ENCODE results near the gene SPTLC1. TPM values are rescaled to one million over a fixed set of nuclear protein-coding genes. Genes with fewer than 3 reads are reported as not detected.

SPTLC1 gene
- total RNA-seq, 1 experiment from 2014 or later = 47.3 TPM

DNA sequence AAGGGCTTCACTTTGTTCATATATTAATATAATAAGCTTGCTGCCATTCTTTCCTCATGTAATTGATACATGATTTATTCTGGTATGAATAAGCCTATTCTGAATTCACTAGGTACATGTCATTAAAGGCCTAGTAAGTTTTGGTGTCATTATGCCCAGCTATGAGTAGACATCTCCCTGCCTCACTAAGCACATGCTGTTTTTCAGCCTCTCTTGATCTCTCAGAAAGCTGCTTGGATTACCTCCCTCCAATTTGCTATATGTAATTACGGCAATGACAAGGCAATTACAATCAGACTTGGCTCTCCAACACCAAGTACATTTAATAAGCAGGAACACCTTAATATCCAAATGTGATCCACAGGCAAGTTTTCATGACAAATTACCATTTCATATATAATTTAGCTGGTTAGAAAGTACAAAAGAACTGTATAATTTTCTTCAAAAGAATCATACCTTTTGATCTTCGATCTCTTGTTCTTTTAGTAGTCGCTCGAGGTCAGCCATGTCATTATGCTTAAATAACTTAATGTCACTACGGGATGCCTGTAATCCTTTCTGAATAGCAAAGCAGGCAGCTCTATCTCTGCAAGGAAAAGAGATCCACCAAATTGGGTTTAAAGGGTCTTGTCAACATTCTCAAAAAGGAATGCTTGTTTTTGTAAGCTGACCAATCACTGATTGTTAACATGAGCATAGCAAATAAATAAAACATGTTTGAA lies 56.3 kb downstream of the SPTLC1 start:
- H3K79me2 ChIP-seq (ENCODE audit: low read length) = peaks cover 35% of the 10 kb centered on the region
- no peak overlapping the region for H3K4me3 ChIP-seq (ENCODE audit: low read length)
- no peak for DNase-seq
- no peak overlapping the region for H3K27ac ChIP-seq (ENCODE audit: low read length)
- no peaks in the 10 kb centered on the region for H3K9me2 ChIP-seq (replicated peaks; ENCODE audit: insufficient read depth, low read length)
- H3K4me2 ChIP-seq (ENCODE audit: low read depth, low read length, poor library complexity, severe bottlenecking) = no peak overlapping the region
- no peak overlapping the region for H2AFZ ChIP-seq (ENCODE audit: low read length)
- H3K4me1 ChIP-seq (ENCODE audit: low read length) = peaks cover 18% of the 10 kb centered on the region
- H3K9ac ChIP-seq (ENCODE audit: low read length) = no peak overlapping the region
- no peaks in the 10 kb centered on the region for H4K20me1 ChIP-seq (ENCODE audit: insufficient read depth, low read depth, low read length)
- H3K36me3 ChIP-seq (ENCODE audit: insufficient read depth, low read length) = peaks cover 38% of the 10 kb centered on the region
- peaks cover 21% of the 10 kb centered on the region for H3K9me3 ChIP-seq (ENCODE audit: low read length)
- no peaks in the 10 kb centered on the region for H3K27me3 ChIP-seq (ENCODE audit: low read length)

DNA sequence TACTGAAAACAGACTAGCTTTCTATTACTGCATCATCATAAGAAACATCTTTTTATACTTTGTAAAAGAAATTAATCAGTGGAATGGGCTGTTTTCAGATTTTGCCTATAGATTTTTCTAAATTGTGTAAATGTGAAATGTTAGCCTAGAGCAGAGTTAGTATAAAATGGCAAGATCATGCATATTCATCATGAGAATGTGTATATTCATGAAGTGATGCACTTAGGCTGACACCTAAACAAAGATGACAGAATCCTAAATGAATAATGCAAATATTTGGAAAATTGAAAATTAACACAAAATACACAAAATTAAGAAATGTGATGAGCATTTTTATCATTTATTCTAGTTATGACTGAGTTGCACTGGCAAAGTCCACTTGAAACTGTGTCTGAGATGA lies 57.2 kb downstream of the SPTLC1 start:
- no peak overlapping the region for H3K27ac ChIP-seq (ENCODE audit: low read length)
- no peak overlapping the region for H3K4me3 ChIP-seq (ENCODE audit: low read length)
- H3K79me2 ChIP-seq (ENCODE audit: low read length) = peaks cover 32% of the 10 kb centered on the region
- peaks cover 37% of the 10 kb centered on the region for H3K36me3 ChIP-seq (ENCODE audit: insufficient read depth, low read length)
- H3K9ac ChIP-seq (ENCODE audit: low read length) = no peak overlapping the region
- H3K27me3 ChIP-seq (ENCODE audit: low read length) = no peaks in the 10 kb centered on the region
- no peak overlapping the region for H2AFZ ChIP-seq (ENCODE audit: low read length)
- H3K4me2 ChIP-seq (ENCODE audit: low read depth, low read length, poor library complexity, severe bottlenecking) = no peak overlapping the region
- peaks cover 18% of the 10 kb centered on the region for H3K4me1 ChIP-seq (ENCODE audit: low read length)
- no peaks in the 10 kb centered on the region for H3K9me2 ChIP-seq (replicated peaks; ENCODE audit: insufficient read depth, low read length)
- H4K20me1 ChIP-seq (ENCODE audit: insufficient read depth, low read depth, low read length) = no peaks in the 10 kb centered on the region
- H3K9me3 ChIP-seq (ENCODE audit: low read length) = peaks cover 13% of the 10 kb centered on the region
- no peak for DNase-seq

DNA sequence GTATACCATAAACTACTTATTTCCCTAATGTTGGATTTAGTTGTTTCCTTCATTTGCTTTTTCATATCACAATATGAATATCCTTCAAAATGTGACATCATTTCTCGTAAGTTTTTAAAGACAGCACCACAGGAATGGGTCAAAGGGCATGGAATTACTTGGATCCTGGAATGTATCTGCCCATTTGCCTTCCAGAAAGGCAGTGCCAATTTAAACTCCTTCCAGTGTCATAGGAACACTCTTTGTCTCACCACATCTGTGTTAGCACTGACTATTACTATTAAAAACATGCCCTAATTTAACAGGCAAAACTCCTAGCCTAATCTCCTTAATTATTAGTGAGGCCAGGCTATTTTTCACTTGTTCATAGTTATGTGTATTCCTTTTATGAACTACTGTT lies 58.0 kb downstream of the SPTLC1 start:
- no peak overlapping the region for H3K27ac ChIP-seq (ENCODE audit: low read length)
- DNase-seq = no peak

DNA sequence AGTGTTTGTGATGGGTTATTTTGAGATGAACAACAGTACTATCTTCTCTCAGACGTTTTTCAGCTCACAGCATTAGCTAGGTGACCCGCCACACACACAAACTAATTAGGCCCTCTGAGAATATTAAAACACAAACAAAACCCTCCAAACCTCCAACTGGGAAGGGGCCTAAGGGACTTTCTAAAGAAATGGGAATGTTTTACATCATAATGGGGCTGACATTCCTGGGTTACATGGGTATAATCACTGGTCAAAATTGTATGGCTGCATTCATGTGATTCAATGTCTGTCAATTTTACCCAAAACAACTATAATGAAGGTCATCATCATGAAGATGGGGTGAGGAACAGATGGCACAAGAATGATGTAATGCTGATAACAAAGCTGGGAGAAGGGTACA lies 59.6 kb downstream of the SPTLC1 start:
- no peak overlapping the region for H3K27ac ChIP-seq (ENCODE audit: low read length)
- DNase-seq = no peak
- peaks cover 20% of the 10 kb centered on the region for H3K36me3 ChIP-seq (ENCODE audit: insufficient read depth, low read length)
- H3K27me3 ChIP-seq (ENCODE audit: low read length) = no peaks in the 10 kb centered on the region
- no peak overlapping the region for H3K4me3 ChIP-seq (ENCODE audit: low read length)
- no peak overlapping the region for H2AFZ ChIP-seq (ENCODE audit: low read length)
- peaks cover 18% of the 10 kb centered on the region for H3K4me1 ChIP-seq (ENCODE audit: low read length)
- no peaks in the 10 kb centered on the region for H3K9me3 ChIP-seq (ENCODE audit: low read length)
- H3K9ac ChIP-seq (ENCODE audit: low read length) = no peak overlapping the region
- H4K20me1 ChIP-seq (ENCODE audit: insufficient read depth, low read depth, low read length) = no peaks in the 10 kb centered on the region
- peaks cover 18% of the 10 kb centered on the region; the same call in 1 of the 2 replicates for H3K79me2 ChIP-seq (ENCODE audit: low read length)
- no peak overlapping the region for H3K4me2 ChIP-seq (ENCODE audit: low read depth, low read length, poor library complexity, severe bottlenecking)
- 0 out of 2 replicates have a peak, but pooled peaks cover 3% of the 10 kb centered on the region for H3K9me2 ChIP-seq (replicated peaks; ENCODE audit: insufficient read depth, low read length)

More for the DNA sequence above, 58.0 kb downstream of the SPTLC1 start:
- Histone ChIP-seq H3K9me3 (ENCODE audit: low read length) (peaks cover 7% of the 10 kb centered on the region), H3K79me2 (ENCODE audit: low read length) (peaks cover 28% of the 10 kb centered on the region), H3K9me2 (replicated peaks; ENCODE audit: insufficient read depth, low read length) (no peaks in the 10 kb centered on the region), H3K4me2 (ENCODE audit: low read depth, low read length, poor library complexity, severe bottlenecking) (peak overlapping the region; percentile 44), H3K4me1 (ENCODE audit: low read length) (peaks cover 18% of the 10 kb centered on the region), H3K36me3 (ENCODE audit: insufficient read depth, low read length) (peaks cover 29% of the 10 kb centered on the region), H3K27me3 (ENCODE audit: low read length) (no peaks in the 10 kb centered on the region), H2AFZ (ENCODE audit: low read length) (no peak overlapping the region), H4K20me1 (ENCODE audit: insufficient read depth, low read depth, low read length) (no peaks in the 10 kb centered on the region), H3K4me3 (ENCODE audit: low read length) (no peak overlapping the region), H3K9ac (ENCODE audit: low read length) (no peak overlapping the region)

DNA sequence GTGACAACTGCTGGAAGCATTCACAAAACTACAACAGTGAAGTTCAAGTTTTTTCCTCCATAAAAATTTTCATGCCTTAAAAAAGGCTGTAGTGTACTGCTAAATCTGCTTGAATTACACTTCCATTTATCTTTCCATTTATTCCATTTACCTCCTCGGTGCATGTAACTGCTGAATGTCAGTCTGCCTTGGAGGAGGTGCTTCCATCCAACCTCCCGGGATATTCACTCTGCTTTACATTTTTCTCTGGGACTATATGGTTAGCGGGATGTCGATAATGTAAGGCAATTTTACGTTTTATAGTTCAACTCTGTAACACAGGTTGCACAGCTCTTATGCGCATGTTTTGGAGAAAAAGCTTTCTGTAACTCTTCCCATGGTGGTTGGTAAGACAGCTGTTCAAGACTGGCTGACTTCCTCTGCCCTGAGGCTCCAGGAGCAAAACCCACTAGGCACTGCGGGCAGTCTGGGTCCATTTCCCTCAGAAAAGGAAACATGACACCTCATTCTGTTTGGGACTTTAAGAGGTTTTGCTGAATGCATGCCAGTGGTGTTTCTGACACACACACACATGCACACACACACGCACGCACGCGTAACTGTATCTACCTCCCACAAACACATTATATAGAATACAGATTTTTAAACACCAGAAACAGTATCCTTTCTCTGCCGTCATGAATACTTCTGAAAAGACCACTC lies 66.1 kb downstream of the SPTLC1 start:
- H4K20me1 ChIP-seq (ENCODE audit: insufficient read depth, low read depth, low read length) = no peaks in the 10 kb centered on the region

DNA sequence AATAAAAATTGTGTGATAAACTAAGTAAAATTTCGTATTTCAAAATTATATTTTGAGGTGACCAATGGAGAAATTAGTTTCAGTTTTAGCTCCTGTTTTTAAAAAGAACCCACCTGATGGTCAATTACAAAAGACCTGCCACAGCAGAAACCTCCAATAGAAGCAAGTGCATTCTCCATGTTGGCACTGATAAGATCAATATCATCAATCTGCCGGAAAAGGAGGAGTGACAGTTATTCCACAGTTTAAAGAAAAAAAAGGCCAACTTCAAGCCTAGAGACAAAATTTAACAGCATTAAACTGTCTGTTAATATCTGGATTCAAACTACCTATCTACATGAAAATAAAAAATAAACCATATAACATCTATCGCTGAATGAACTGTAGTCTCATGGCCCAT lies 67.7 kb downstream of the SPTLC1 start:
- H3K9me3 ChIP-seq (ENCODE audit: low read length) = peaks cover 3% of the 10 kb centered on the region; the same call in 1 of the 2 replicates
- no peak overlapping the region for H3K4me2 ChIP-seq (ENCODE audit: low read depth, low read length, poor library complexity, severe bottlenecking)
- DNase-seq = no peak
- no peak overlapping the region for H3K4me3 ChIP-seq (ENCODE audit: low read length)
- H2AFZ ChIP-seq (ENCODE audit: low read length) = no peak overlapping the region
- no peak overlapping the region for H3K9ac ChIP-seq (ENCODE audit: low read length)
- H3K36me3 ChIP-seq (ENCODE audit: insufficient read depth, low read length) = peaks cover 44% of the 10 kb centered on the region
- no peaks in the 10 kb centered on the region for H3K4me1 ChIP-seq (ENCODE audit: low read length)
- H3K27ac ChIP-seq (ENCODE audit: low read length) = no peak overlapping the region
- H3K79me2 ChIP-seq (ENCODE audit: low read length) = no peaks in the 10 kb centered on the region
- H3K27me3 ChIP-seq (ENCODE audit: low read length) = no peaks in the 10 kb centered on the region
- H4K20me1 ChIP-seq (ENCODE audit: insufficient read depth, low read depth, low read length) = no peaks in the 10 kb centered on the region
- H3K9me2 ChIP-seq (replicated peaks; ENCODE audit: insufficient read depth, low read length) = 0 out of 2 replicates have a peak, but pooled peaks cover 3% of the 10 kb centered on the region

More for the DNA sequence above, 66.1 kb downstream of the SPTLC1 start:
- H3K79me2 ChIP-seq (ENCODE audit: low read length) = 0 out of 2 replicates have a peak, but pooled peaks cover 3% of the 10 kb centered on the region
- no peaks in the 10 kb centered on the region for H3K27me3 ChIP-seq (ENCODE audit: low read length)
- H3K27ac ChIP-seq (ENCODE audit: low read length) = no peak overlapping the region
- no peak overlapping the region for H3K4me3 ChIP-seq (ENCODE audit: low read length)
- no peaks in the 10 kb centered on the region for H3K9me3 ChIP-seq (ENCODE audit: low read length)
- peaks cover 35% of the 10 kb centered on the region for H3K36me3 ChIP-seq (ENCODE audit: insufficient read depth, low read length)
- H3K9me2 ChIP-seq (replicated peaks; ENCODE audit: insufficient read depth, low read length) = 0 out of 2 replicates have a peak, but pooled peaks cover 3% of the 10 kb centered on the region
- H3K4me1 ChIP-seq (ENCODE audit: low read length) = no peaks in the 10 kb centered on the region
- no peak for DNase-seq
- no peak overlapping the region for H3K9ac ChIP-seq (ENCODE audit: low read length)
- no peak overlapping the region for H3K4me2 ChIP-seq (ENCODE audit: low read depth, low read length, poor library complexity, severe bottlenecking)
- H2AFZ ChIP-seq (ENCODE audit: low read length) = no peak overlapping the region

GRCh38 chr9:92046676-92047075 lies 68.5 kb downstream of the SPTLC1 start:
- H3K9me2 ChIP-seq (replicated peaks; ENCODE audit: insufficient read depth, low read length) = 0 out of 2 replicates have a peak, but pooled peaks cover 3% of the 10 kb centered on the region
- H2AFZ ChIP-seq (ENCODE audit: low read length) = no peak overlapping the region
- no peak overlapping the region for H3K4me2 ChIP-seq (ENCODE audit: low read depth, low read length, poor library complexity, severe bottlenecking)
- H3K36me3 ChIP-seq (ENCODE audit: insufficient read depth, low read length) = peaks cover 52% of the 10 kb centered on the region
- DNase-seq = no peak
- H3K9me3 ChIP-seq (ENCODE audit: low read length) = peaks cover 10% of the 10 kb centered on the region
- H3K27ac ChIP-seq (ENCODE audit: low read length) = no peak overlapping the region
- no peaks in the 10 kb centered on the region for H3K4me1 ChIP-seq (ENCODE audit: low read length)
- no peaks in the 10 kb centered on the region for H3K79me2 ChIP-seq (ENCODE audit: low read length)
- H3K9ac ChIP-seq (ENCODE audit: low read length) = no peak overlapping the region
- no peaks in the 10 kb centered on the region for H4K20me1 ChIP-seq (ENCODE audit: insufficient read depth, low read depth, low read length)
- H3K4me3 ChIP-seq (ENCODE audit: low read length) = no peak overlapping the region
- H3K27me3 ChIP-seq (ENCODE audit: low read length) = no peaks in the 10 kb centered on the region

DNA sequence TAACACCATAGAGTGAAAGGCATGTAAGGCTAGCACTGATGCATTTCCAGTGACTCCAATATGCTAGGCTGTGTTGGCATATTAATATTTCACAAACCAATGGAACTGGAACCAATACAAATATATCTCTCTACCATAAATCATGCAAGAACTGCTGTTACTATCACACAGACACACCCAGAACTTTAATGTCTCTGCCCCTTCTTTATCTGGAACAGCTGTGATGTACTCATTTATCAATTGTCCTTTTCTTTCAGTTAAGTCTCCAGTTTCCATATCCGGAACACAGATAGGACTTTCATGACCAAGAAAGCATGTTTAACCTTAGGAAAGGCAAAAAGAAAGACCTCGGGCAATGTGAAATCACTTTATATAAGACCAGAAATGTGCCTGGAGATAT lies 70.3 kb downstream of the SPTLC1 start:
- Histone ChIP-seq H3K4me3 (ENCODE audit: low read length) (no peak overlapping the region), H3K79me2 (ENCODE audit: low read length) (no peaks in the 10 kb centered on the region), H4K20me1 (ENCODE audit: insufficient read depth, low read depth, low read length) (no peaks in the 10 kb centered on the region), H3K4me2 (ENCODE audit: low read depth, low read length, poor library complexity, severe bottlenecking) (no peak overlapping the region), H3K4me1 (ENCODE audit: low read length) (no peaks in the 10 kb centered on the region), H3K9me2 (replicated peaks; ENCODE audit: insufficient read depth, low read length) (no peaks in the 10 kb centered on the region), H3K27ac (ENCODE audit: low read length) (no peak overlapping the region), H3K27me3 (ENCODE audit: low read length) (no peaks in the 10 kb centered on the region), H3K36me3 (ENCODE audit: insufficient read depth, low read length) (peaks cover 56% of the 10 kb centered on the region), H2AFZ (ENCODE audit: low read length) (no peak overlapping the region), H3K9ac (ENCODE audit: low read length) (no peak overlapping the region), H3K9me3 (ENCODE audit: low read length) (peaks cover 10% of the 10 kb centered on the region)
- no peak for DNase-seq
